Activated T-cell treated with anti-CD3 and anti-CD28 coated beads for 4 hours (primary cell): Measurements from ENCODE around the gene SIM1.

Experiments
- DNase-seq: peaks from one replicate; pipeline ENCODE4 v3.0.0-alpha.2; 2020

The SIM1 gene, protein sequence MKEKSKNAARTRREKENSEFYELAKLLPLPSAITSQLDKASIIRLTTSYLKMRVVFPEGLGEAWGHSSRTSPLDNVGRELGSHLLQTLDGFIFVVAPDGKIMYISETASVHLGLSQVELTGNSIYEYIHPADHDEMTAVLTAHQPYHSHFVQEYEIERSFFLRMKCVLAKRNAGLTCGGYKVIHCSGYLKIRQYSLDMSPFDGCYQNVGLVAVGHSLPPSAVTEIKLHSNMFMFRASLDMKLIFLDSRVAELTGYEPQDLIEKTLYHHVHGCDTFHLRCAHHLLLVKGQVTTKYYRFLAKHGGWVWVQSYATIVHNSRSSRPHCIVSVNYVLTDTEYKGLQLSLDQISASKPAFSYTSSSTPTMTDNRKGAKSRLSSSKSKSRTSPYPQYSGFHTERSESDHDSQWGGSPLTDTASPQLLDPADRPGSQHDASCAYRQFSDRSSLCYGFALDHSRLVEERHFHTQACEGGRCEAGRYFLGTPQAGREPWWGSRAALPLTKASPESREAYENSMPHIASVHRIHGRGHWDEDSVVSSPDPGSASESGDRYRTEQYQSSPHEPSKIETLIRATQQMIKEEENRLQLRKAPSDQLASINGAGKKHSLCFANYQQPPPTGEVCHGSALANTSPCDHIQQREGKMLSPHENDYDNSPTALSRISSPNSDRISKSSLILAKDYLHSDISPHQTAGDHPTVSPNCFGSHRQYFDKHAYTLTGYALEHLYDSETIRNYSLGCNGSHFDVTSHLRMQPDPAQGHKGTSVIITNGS

DNA sequence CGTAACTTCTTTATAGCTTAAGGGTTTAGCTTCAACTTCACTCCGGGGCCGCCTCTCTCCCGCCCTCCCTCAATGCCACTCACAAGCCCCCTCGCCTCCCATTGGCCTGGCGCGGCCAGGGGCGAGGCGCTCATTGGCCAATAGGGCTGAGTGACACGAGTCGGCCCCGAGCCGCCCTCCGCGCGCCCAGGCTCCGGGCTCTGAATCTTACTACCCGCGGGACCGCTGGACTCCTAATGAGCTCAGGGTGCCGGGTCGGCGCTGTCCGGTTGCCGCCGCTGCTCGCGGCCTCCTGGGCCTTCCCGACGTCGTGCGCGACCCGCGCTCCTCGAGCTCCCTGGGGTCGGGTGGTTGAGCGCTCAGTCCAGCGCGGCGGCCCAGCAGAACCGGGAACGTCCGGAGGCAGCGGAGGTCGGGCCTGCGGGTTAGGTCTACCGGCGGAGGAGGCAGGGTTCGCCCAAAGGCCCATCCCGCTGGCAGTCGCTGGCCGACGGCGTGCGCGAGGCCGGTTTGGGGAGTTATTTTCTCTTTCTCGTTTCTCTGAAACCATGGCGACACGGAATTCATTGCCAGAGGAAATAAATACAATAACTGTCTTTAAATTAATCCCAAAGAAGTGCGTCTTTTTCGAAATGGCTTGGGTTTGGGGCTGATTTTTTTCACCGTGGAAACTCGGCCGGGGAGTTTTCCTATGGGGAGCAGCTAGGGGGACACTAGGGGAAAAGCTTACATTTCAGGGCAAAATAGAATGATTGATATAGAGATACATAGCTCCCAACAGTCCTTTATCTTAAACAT lies at the start of gene SIM1:
Gene SIM1, minus strand, starts transcription at position 19 of the 798 bp plus-strand sequence. CDS start 1,453 bp downstream, outside the sequence.
- no peak for DNase-seq

DNA sequence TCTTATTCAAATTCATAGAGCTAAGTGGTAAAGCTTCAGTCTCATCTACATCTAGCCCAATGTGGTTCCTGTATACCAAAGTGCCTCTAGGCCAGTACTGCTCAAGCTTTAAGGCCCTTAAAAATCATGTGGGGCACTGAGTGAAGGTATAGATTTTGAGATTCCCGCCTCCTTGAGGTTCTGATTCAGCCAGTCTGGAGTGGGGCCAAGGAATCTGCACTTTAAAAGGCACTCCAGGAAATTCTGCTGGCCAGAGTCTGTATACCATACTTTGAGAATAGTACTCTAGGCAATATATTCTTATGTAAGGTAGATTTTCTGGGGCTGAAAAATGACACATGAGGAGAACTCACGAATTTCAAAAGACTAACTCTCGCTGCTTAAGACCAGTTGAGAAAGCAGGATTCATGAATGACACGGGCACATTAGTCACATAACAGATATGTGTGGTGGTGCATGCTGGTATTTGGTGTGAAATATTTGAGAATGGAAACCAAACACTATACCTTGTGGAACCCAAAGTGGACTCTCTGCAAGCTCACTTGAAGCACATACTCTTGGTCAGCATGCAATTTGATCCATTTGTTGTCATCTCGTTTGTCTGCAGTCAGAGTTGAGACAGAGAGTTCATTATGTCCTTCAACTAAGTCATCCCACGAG lies 47.6 kb upstream of the SIM1 start:
- DNase-seq: no peak

DNA sequence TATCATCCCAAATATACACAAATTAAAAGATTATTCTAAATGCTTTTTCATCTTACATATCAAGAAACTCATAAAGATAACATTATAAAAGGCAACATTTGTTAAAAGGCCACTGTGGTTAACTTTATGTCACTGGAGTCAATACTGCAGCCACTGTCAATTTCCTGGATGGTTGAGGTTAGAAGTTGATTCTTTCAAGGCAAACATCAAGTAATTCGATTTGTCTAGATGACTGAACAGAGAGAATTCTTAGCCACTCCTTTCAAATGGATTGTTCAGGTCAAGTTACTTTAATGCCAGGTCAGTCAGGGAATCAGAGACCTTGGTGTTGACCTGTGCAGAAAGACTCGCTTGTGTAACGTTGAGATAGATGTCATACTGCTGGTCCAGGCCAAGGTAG lies 44.4 kb upstream of the SIM1 start:
- no peak for DNase-seq

DNA sequence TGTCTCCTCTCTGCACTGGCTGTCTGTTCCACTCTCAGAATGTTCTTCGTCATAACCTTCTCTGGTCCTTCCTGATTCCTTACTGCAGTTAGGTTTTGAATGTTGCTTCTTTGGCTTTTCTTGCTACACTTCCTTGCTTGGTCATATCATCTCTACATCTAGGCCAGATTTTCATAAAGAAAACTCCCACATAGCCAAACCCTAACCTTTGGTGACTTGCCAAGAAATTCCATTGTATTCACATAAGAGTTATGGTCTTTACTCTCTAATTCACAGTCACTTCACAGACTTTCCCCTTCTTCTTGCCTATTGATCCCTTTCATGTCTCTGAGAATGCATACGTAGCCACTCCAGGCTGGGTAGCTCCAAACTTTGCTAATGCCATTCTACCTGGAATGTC lies 41.9 kb upstream of the SIM1 start:
- no peak for DNase-seq

DNA sequence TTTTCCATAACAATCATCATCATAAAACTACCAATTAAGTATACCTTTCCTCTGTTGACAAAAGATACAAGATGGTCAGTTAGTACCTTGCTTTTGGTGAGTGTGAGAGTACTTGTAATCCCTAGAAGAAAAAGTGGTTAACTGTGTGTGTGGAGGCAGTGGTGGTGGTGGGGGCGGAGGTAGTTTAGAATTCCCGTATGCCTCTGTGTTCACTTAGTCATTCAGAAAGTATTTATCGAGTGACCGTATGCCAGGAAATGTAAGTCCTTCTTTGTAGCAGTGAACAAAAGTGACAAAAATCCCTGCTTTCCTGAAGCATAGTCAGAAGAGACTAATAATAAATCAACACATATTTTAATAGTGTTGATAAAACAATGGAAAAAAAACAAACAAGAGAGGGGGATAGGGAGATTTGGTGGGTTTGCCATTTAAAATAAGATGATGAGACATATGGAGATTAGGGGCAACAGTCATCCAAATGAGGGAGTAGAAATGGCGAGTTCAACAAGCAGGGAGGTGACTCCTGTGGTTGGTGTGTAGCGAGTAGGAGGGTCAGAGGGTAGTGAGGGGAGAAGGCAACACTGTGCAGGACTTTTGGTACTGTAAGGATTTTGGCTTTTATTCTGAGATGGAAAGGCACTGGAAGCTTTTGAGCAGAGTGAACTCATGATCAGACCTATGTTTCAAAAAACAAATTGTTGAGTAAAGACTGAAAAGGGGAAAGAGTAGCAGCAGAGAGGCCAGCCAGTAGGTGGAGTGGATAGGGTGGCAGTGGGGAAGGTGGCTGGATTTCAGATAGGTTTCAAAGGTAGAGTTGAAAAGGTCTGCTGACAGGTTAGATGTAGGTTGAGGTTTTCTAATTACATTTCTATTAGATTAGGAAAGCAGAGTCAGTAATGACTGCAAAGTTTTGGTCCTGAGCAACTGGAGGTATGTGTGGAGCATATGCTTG lies 40.3 kb upstream of the SIM1 start:
- no peak for DNase-seq

DNA sequence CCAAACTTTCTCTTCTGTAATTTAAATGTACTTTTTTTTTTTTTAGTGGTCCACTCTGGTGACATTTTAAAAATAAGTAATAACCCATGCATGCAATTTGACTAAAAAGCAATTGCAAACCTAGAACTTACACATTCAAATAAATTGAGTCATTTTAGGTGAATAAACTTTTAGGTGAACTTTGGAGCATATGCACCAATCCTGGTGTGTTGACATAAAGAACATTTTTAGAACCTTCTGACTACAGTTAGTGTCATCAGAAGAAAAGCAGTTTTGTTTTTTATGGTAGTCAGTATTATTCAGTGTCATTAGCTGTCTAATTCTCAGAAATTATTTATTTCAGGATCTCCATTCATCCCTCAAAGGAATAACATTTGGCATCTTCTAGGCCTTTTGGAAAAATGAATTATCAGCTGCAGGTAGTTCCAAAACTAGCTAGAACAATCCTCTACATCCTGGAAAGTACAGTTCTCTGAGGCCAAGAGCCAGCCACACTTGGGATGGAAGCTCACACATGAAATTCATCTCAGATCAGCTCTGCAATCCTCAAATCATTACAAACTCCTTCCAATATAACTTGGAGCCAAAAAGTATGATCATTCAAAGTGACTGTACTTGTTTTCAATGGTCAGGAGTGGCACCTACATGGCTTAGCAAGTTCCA lies 38.5 kb upstream of the SIM1 start:
- no peak for DNase-seq

DNA sequence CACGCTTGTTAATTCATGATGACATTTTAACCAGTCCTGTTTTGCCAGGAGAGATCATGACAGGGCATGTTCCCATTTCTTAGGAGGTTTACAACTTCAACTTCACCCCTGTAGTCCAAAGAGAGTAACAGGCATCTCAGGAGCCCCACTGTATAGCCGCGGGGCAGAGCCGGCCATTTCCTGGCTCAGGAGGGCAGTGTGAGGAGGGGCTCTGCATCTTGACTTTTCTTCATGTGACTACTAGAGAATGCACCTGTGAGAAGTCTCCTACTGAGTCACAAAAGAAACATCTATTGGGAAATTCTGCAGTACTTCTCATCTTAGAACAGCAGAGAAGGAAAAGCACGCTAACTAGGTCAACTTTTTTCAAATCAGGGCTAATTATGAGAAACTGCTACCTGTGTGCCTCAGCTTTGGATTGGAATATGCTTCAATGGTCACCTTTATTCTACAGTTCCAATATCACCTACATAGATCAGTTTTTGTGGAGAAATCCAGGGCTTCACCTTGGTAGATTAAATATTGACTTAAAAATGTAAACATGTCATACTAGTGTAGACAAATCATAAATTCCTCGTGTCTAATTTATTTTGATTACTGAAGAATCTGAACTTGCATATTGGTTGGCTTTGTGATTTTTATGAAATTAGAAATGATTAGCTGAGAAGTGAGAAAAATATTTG lies 28.6 kb upstream of the SIM1 start:
- DNase-seq: no peak

DNA sequence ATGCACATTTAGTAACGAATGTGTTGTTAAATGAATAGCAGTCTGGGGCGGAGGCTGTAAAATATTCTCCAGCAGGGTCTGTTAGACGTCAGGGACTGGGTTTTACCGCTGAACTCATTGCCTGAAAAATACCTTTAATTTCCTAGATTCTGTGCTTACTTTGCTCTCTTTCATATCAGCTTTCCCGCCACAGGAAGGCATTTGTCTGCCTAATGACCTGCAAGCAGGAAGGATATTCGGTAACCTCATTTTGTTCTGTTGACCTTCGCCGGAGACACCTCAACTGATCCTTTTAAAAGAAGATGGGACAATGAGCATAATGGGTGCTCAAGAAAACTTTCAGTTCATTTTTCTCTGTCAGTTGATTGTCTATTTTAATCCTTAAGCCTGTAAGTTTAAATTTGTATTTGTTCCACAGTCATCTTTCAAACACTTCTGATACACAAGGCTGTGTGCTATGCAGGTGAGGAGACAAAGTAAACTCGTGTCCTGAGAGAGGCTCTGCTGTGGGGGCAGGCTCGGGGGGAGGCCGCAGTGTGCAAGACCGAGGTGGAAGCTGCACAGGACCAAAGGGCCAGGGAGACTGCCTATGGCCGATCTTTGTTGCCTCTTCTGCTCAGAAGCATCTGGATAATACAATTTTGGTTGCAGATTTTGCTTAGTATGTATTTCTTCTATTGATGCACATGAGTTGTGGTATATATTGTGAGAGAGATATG lies 27.4 kb upstream of the SIM1 start:
- DNase-seq: no peak

DNA sequence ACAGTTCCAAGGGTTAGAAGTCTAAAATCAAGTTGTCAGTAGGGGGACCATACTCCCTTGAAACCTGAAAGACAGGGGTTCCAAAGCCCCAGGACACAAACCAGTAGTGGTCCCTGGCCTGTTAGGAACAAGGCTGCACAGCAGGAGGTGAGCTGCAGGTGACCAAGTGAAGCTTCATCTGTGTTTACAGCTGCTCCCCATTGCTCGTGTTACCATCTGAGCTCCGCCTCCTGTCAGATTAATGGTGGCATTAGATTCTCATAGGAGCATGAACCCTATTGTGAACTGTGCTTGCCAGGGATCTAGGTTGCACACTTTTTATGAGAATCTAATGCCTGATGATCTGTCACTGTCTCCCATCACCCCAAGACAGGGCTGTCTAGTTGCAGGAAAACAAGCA lies 25.3 kb upstream of the SIM1 start:
- DNase-seq: no peak

DNA sequence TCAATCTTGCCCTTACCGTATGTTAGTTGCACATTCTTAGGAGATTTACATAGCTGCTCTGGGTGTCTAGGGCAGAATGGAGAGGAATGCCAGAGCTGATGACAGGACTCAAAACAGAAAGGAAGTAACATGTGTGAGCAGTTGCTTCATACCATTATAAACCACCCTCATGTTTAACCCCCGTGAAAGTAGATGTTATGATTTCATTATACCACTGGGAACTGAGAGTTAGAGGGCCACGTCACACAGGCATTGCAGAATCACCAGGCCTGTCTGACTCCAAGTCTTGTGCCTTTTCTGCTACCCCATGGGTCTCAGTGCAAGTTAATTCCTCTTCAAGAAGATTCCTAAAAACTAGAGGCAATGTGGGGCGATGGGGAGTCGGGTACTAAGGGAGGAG lies 23.5 kb upstream of the SIM1 start:
- DNase-seq: no peak

DNA sequence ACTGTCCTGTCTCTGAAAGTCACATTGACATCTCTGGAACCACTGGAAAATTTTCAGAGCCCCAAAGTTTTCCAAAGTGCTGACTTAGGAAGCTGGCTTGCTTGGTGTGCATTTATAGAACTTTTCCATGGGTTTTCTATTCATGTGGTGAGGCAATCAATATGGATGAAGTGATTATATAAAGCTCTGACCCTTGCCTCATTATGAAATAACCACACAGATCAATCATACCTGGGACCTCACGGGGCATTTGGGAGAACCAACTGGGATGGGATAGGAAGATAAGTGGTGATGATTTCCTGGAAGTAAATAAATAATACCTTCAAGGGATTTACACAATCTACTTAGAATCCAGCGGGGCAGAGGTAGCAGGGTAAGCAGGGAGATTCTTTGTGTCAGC lies 22.9 kb upstream of the SIM1 start:
- no peak for DNase-seq

DNA sequence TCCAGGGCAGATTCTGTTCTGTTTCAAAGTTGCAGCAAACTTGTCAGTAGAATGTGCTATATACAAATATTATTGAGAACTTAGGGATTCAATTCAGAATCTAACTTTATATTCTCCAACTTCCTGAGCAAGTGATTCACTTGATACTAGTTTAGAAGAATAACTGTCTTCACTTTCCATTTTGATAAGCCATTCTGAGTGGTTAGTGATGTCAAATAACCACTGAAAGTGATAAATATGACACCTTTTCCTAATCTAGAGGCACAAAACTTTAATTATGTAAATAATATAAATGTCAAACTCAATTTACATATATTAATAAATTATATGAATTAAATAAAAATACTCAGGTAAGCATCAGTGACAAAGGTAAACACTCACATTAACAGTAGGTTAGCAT lies 20.5 kb upstream of the SIM1 start:
- no peak for DNase-seq

DNA sequence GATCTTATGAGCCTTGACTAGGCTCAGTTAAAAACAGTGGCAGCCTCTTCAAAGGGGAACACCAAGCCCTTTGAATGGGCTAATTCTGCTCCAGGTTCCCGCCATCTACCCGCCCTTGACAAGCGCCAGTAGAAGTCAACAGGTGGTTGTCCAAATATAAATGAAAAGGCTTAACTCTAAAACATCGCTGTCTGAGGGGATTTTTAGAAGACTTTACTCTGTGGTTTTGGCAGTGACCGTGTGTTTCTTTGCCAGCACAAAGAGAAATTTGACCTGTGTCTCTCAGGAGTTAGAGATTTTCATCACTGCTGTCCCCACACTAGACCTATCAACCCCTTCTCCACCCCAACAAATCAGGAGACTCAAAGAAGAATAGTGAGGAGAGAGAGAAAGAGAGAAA lies 19.8 kb upstream of the SIM1 start:
- no peak for DNase-seq

DNA sequence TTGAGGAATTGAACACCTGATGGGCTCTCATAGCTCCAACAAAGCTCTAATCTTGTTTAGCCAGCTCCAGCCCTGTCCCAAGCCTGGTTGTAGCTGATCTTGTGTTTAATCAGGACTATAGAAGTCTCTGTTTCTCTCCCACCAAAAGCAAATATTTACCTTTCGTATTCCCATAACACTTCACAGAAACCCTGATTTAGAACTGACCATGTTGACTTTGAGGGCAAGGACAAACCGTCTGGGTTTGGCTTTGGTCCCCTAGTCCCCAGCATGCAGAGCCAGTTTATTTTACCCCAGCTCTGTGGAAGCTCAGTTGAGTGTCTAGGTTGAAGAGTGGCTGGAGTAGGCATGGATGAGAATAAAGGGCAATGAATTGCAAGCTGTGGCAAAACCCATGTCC lies 18.0 kb upstream of the SIM1 start:
- DNase-seq: no peak

DNA sequence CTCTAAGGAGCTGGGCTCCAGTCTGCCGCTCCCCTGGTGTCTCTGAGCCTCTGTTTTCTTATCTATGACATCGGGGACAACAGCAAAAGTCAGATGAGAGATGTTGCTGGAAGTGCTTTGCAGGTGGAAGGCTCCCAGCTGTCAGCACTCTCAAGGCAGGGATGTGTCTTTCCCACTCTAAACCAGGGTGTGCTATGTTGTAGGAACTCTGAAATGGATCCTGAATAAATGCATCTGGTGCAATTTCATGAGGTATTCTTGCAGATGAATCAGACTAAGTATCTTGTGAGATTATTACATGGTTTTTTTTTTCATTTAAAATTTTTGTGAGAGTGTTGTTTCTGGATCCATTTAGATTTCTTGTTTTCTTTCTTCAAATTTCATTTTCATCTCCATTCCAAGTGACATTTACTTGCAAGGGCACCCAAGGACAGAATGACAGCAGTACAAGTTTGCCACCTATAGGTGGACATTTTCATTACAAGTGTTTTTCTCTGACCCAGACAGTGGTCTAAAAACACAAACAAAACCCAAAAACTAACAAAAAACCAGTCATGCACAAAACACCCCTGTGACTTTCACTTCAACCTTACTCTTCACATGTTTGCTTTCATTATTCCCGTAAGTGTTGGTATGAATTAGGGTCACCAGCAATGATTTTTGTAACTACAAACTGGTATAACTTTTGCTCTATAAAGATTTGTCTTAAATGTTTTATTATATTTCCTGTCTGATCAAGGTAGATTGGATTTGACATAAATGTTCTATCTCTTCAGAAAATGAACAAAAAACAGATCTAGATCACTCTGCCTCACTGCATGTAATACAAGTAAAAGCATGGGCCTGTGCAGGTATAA lies 14.7 kb upstream of the SIM1 start:
- no peak for DNase-seq

DNA sequence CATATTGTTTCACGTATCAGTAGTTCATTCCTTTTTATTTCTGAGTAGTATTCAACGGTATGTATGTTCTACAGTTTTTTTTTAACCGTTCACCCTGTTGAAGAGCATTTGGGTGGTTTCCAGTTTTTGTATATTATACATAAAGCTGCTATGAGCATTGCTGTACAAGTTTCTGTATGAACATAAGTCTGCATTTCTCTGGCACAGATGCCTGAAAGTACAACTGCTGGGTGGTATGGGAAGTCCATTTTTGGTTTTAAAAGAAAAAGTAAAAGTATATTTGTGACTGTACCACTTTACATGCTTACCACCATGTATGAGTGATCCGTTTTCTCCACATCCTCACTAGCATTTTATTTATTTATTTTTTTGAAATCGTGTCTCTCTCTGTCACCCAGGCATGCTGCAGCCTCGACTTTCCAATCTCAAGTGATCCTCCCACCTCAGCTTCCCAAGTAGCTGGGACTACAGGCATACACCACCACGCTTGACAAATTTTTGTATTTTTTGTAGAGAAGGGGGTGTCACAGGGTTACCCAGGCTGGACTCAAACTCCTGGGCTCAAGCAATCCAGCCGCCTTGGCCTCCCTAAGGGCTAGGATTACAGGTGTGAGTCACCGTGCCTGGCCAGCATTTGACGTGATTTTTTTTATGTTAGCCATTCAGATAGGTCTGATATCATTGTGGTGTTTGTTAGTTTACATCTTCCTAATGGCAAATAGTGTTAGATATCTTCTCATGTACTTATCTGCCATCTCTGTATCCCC lies 11.0 kb upstream of the SIM1 start:
- no peak for DNase-seq

DNA sequence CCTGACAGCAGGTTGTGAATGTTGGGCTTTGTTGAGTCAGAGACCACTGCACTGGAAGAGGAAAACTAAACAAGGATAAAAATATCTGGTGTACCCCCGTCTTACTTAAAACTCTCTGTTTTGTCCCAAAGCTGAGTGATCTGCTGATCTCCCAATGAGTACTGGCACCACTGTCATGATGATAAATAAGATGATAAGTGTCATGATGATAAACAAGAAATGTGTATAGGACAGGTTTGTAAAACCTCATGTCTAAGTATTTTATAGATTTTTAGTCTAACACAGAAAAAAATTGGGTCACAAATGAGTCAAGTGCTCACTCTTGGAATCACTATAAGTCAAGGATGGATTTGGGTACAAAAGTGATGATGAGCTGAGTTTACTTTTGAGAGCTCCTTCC lies 8.5 kb upstream of the SIM1 start:
- no peak for DNase-seq

DNA sequence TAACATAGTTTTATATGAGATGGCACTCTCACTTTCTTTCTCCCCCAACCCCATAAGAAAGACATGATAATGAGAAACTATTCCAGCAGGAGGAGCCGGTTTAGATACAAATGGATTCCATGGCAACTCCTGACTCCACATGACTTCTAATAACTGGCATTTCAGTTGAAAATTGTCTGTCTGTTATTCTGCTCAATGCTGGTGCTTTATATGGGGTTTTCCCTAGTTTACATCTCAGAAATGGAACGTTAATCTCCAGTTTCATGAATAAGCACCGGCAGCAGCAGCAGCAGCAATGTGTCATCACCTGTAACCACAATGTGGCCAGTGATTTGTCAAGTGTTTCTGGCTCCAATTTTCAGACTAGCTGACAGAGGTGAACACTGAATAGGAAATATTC lies 8.0 kb upstream of the SIM1 start:
- no peak for DNase-seq
